Left forelimb (tissue), 1 donor: ENCODE measurements around the gene CALML5.

Source experiments
- DNase-seq: peaks from one replicate; pipeline ENCODE4 v3.0.0-alpha.2; 2018; ENCODE audit warnings: low spot score

CALML5 gene

DNA sequence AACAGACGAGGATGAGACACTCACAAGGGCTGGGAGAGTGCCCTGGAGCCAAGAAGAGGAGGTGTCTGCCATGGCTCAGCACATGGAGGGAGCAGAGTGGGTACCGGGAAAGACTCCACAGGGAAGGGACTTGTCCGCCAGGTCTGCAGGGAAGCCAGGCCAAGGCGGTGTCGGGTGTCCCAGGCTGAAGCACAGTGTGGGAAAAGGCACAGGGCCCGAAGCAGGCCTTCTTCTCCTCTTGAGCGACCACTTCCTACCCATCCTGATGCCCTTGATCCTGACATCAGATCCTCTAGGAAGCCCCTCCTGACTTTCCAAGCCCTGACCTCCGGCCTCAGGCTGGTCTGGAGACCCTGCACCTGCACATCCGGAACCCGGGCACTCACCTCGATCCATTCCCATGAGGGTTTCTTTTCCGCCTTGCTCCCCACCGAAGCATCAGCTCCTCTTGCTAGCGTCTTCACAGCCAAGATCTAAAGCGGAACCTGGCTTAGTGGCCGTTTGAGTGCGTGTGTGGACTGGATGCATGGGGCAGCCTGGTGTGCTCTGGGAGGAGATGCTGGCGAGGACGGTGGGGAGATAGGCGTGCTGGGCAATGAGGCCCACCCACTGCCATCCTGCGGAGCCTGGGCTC, 33.8 kb upstream of the CALML5 start:
- peak; percentile 64 for DNase-seq

DNA sequence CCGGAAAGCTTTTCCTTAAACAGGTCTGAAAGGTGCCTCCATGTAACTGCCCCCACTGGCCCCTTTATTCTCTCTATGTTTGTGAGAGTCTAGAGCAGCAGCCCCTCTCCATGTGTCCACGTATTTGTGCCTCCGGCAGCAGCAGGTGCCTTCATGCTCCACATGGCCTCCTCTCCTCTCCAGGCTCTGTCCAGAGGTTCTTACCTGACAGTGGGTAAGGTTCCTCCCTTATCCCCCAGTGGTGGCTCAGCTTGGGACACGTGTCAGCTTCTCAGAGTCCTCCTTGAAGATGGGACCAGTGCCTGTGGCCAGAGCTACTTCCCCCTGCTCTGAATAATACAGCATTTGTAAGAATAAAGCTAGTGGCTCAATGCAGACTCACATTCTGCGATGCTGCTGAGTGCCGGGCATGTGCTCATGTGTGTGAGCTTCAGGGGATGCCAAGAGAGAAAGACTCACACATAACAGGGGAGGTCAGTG, 33.3 kb upstream of the CALML5 start:
- peak; percentile 41 for DNase-seq

DNA sequence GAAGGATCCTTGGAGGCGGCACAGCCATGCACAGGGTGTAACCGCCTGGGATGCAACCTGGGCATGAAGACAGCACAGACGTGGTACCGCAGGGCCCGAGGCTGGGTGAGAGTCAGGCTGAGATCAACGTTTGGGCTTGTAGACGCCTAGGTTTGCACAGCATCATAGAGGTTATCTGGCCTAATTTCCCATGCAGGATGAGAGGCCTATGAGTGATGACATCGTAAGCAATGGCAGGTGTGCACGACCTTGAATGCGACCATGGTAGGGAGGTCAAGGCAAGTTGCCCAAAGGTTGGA, 32.9 kb upstream of the CALML5 start:
- no peak for DNase-seq

DNA sequence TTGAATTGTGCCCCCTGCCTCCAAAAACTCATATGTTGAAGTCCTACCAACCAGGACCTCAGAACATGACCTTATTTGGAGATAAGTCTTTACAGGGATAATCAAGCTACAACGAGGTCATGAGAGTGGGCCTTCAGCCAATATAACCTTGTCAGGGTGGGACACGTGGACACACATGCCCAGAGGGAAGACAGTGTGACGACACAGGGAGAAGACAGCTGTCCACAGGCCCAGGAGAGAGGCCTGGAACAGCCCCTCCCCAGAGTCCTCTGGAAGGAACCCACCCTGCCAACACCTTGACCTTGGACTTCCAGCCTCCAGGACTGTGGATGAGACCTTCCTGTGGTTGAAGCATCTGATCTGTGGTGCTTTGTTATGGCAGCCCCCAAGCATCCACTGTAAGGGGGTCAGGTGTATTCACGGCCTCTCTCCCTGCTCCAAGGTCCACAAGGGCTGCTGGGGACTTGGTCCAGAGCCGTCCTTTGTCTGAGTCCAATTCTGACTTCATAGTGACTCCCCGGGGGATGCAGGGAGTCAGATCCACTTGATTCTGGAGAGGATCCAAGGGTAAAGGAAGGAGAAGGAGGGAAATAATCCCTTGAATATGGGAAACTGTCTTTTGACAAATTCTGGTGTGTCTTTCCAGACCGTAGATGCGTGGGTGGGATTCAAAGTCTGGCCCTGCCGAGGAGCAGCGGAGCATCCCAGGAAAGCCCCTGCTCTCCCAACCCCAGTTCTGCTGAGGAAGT, 32.4 kb upstream of the CALML5 start:
- DNase-seq: peak; percentile 63

DNA sequence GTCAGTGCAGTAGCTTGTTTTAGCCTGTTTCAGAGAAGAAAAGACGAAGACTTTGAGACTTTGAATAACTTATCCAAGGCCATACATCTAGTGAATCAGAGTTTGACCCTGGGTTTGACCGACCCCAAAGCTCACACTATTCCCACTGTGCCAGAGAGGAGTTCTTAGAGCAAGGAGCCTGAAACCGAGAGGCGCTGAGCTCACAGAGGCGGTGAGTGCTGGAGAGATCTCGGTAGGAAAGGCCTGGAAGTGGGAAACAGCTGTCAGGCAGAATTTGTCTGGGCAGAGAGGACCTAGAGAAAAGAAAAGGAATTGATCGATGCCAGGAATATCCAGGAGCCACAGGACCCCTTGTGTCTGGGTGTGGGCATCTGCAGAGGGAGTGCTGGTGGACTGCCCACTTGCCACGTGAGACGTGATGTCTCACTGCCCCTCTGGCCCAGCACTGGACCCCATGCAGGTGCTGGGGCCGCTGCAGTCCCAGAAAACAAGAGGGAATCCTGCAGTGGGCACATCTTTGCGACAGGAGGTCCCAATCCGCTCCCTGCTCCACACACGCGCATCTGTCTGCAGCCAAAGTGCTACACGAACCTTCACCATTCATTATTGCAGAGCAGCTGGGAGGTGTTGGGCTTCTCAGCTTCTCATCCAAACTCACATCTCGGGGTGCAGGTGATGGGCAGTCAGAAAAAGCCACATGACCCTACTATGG, 31.6 kb upstream of the CALML5 start:
- peak; percentile 45 for DNase-seq

DNA sequence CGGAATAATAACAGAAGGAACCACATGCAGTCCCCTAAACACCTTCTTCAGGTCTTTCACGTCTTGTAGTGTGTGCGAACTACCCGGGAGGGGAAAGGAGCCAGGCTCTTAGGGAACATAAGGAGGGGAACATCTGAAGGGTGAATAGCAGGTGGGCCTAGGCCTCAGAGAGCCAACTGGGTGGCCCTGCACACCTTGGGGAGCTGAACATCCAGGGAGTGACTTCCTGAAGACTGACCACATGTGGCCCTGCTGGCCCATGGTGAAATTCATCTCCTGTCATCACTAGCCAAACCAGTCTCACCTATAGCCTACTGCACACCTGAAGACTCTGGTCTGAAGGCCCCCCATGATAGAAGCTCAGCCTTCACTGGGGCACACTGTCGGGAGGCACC, 31.0 kb upstream of the CALML5 start:
- peak; percentile 47 for DNase-seq

DNA sequence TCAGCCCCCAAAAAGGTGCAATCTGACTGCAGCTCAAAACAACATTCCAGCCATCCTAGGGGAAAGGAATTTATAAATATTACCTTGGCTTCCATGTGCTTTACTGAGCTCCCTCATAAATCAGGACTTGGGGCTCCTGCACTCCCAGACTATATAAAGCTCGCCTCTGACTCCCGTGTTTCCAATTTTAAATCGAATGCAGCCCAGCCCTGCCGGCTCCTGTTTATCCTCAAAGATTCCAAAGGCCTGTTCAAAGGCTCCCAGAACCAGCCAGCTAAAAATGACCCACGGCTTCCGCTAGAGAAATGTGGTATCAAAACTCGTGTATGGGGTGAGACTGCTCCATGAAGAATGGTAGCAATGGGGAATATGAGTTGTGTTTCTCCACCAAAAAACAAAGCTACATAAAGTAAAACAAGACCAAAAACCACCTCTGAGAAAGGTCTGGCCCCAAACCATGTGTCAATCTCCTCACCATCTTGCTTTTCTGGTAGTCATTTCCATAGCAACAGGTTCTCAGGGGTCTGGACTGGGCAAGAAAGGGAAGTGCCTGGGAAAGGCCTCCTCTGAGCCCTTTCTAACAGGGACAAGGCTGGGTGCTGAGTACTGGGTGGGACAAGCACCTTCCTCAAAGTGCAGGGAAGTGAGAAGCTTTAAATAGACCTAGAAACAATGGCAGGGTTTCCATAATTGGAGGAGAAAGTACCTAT, 30.5 kb upstream of the CALML5 start:
- DNase-seq: peak; percentile 40

DNA sequence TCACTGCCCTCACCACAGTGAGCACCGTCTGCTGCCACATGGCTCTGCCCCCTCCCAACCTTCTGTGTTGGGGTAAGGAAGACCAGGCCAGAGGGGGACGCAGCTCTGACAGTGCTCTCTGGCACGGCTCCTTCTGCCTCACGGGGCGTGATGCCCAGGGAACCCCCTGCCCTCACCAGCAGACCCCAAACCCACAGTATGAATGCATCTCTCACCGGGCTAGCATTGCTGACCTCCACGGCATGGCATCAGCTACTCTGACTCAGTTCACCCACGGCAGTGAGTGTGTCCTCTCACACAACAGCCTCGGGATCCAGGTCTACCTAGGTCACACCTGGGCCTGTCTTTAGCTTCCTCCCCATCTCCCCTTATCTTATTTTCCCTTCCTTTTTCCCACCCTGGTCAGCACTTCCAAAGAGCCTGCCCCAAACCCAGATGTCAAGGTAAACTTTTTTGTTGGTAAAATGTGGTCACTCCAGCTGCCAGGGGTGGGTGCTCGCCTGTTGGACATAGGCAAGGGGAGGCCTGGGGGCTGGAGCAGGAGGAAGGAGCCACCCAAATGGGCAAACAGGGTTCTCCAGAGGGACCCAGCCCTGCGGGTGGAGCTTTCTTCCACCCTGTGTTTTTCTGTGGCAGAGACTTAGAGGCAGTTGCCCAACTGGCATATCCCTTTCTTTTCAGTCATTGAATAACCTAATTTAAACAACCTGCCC, 29.8 kb upstream of the CALML5 start:
- DNase-seq: peak; percentile 45

DNA sequence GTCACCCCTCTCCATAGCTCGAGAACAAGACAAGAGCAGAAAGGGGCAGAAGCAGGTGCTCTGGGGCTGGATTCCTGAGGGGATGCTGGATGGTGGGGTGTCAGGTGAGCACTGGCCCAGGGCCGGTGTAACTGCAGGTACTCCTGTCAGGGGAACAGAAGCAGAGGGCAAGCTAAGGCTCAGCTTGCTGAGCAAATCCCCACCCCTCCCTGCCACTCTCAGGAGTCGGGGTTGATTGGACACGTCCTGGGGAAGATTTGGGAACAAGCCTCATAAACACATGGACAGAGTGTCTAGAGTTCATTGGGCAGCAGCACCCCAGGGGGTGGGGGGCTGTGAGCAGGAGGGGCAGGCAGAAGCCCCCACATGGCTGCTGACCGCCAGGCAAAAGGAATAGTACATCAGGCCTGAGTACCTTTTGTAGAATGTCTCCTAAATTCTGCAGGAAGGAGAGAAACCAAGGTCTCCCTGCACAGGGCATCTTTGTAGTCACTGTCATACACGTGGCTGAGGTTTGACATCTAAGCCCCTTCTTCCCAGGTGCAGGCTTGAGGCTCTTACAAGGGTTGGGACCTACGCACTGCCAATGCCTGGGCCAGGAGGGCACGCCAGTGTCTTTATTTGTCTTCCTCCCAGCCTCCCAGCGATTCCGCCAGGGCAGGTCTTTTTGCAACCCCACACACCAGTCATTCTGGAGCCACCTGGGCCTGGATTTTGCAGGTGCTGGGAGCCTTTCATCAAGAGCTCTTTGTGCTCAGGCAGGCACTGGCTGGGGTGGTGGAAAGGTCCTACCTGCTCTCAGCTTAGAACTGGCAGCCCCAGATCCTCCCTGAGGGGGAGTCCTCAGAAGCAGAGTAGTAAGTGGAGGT, 28.2 kb upstream of the CALML5 start:
- peak; percentile 37 for DNase-seq

DNA sequence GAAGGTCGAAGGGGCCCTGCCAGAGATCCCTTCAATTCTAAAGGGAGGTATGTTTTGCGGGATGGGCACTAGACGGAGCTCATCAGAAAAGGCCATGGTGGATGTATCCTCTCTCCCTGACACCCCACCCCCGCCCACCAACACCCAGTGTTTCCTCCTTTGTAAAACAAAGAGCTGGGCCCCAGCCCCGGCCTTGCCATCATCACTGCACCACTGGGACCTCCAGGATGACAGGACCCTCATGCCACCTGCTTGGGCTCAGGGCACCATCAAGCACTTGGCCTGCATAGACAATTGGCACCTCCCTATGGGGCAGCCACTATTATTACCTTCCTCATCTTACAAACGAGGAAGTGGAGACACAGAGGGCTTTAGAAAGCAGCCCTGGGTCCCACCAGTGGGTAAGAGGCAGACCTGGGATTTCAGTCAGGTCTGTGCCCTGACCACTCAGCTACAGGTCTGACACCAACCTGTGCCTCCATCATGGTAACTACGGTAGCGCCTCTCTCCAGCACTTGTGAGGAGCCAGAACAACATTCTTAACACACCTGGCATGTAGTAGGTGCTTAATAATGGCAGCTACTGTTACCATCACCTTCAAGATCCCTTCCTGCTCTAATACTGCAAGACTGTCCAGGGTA, 27.4 kb upstream of the CALML5 start:
- DNase-seq: peak; percentile 48

DNA sequence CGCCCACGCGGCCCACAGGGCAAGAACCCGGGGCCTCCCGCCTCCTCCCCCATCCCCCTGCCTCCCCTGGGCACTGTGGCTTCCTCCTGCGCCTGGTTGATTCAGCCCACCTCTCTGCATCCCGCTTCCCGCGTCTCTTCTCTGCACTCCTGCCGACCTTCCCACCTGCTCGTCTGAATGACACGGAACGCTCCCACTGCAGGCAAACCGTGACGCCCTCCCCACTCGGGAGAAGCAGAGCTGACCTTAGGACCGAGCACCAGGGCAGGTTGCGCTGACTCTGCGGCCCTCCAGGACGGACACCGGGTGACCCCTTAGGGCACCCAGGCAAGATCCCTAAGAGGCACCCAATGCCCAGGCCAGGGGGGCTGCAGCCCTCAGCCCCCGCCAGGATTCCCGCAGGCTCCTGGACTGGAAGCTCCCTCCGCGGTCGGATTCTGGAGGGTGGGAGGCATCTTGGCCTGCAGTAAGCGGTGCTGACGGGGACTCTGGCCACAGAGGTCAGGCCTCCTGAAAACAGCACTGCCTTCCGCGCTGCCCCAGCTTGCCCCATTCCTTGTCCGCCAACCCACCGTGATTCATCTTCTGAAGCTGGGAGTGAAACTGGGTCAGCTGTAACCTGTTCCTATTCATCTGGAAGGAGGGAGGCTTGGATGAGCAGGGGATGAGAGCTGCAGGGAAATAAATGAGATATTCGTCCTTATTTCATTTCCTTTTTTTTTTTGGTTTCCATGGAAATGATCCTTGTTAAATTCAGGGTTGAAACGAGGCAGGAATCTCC, 26.4 kb upstream of the CALML5 start:
- DNase-seq: peak; percentile 59

DNA sequence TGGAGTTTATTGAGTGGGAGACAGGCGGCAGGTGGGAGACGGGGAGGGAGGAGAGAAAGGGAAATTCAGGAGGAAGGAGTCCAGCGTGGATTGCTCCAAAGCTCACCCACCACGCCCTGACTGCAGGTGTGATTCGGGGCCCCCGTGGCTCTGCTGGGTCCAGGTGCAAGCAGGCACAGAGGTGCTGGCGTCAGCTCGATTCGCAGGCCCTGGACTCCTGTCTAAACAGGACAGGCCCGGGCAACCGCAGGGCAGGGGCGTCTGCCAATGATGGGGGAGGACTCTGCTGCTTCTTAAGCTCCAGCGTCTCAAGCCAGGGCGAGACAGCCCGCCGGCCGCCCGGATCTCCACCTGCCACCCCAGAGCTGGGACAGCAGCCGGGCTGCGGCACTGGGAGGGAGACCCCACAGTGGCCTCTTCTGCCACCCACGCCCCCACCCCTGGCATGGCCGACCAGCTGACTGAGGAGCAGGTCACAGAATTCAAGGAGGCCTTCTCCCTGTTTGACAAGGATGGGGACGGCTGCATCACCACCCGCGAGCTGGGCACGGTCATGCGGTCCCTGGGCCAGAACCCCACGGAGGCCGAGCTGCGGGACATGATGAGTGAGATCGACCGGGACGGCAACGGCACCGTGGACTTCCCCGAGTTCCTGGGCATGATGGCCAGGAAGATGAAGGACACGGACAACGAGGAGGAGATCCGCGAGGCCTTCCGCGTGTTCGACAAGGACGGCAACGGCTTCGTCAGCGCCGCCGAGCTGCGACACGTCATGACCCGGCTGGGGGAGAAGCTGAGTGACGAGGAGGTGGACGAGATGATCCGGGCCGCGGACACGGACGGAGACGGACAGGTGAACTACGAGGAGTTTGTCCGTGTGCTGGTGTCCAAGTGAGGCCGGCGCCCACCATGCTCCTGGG, 25.5 kb upstream of the CALML5 start, which contains the start of gene CALML3:
Gene CALML3, plus strand, starts transcription at position 321 of the 920 bp plus-strand sequence. Its CDS starts 125 bp downstream, at position 446.
- peak; percentile 34 for DNase-seq

DNA sequence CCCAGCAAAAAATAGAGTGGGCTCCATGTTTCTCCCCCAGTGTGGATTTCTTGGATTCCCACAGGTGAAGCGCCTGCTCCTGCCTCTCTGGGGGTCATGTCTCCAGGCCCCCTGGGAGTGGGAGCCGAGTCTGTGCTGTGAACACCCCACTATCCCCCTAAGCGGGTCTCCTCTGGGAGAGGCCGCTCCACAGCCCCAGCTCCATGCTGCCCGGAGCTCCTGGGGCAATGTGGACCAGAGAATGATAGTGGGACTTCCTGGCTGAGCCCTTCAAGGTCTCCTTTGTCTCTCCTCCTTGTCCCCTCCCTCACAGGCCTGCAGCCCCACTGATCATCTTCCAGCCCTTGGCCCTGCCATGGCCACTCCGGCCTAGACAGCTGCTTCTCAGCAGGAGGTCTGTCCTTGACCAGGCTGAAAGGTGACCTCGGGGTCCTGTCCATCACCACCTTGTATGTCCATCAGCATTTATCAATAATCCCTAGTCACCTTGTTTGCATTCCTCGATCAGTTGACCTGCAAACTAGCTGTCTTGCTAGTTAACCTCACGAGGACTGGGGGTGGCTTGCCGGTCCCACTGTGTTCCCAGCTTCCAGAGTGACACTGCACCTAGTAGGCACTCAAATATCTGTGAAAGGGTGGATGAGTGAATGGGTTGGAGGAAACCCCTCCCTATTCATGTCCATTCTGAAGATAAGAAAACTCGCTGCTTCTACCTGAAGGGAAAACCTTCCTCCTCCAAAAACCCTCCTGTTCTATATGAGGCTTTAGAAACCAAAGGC, 24.6 kb upstream of the CALML5 start:
- peak; percentile 51 for DNase-seq

DNA sequence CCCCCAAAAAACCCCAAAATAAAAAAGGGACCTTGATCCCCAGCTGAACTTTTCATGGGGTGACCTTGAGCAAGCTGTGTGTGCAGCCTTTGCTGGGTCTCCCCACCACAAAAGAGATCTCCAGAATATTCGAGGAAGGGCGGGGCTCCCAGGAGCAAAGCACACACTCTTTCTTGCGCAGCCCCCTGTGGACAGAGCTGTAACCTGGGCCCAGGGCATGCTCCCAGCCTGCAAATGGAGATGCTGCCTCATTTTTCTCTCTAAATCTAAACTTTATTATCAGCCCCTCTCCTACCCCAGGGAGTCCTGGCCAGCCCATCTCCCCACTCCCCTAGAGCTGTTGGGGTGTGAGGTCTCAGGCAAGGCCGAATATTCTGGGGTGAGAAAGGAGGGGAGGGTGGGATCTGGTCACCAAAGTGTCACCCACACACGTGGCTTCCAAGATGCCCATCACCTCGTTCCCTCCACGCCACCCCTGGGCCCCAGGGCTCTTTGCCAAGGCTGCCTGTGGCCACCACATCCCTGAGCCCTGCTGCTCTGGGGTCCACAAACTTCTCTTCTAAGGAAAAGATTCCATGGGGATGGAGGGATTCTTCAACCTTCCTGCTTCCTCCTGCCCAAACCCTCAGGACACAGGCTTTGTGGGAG, 23.7 kb upstream of the CALML5 start:
- DNase-seq: peak; percentile 46

DNA sequence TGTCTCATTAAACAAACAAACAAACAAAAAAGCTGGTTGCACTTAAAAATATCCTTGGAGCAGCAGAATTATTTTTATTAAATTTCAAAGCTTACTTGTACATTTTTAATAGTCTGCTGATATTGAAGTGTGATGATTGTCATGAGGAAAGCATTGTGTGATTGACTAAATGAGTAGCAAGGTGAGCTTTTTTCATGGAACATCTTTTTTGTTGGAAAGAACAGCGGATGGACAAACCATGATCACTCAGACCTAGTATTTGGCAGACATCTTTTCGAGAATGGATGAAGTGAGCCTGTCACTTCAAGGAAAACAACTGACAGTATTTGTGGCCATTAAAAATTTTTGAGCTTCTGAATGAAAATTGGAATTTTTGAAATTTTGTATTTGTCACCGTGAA, 19.7 kb upstream of the CALML5 start:
- DNase-seq: no peak

DNA sequence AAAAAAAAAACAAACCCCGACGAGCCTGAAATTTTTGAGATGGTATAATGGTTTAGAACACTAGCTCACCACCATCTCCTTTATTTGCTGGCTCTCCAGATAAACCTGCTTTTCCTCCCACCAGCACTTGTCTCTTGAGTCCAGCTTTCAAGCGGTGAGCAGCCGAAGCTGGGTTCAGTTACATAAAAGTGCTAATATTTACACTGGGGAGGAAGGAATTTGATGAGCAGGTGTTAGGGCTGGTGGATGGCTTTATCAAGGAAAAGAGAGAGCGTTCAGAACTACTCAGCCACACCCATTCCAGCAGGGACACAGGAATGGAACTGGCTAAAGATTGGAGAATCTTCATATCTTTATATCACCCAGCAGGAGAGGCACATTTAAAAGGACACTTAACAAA, 18.8 kb upstream of the CALML5 start:
- DNase-seq: no peak

DNA sequence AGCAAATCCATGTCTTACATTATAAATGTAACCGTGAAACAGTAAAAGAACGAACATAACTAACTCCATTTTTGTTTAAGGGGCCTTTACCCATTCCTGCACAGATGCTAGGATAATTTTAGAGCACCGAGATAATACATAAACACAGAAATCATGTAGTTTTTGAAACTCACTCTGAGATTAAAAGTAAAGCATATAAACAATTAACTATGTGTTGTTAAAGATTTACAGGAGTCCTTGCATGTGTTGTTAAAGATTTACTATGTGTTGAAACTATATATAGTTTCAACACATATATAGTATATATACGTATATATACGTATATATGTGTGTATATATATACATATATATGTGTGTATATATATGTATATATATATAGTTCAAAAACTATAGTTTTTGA, 18.2 kb upstream of the CALML5 start:
- DNase-seq: no peak
